ENCODE data around the gene TAB3.

The TAB3 gene

GRCh38 chrX:30851449-30851848, 37.6 kb downstream of the TAB3 start:
- H3K23ac ChIP-seq (ENCODE audit: low read length), result no peak overlapping the region
- H3K4me2 ChIP-seq (ENCODE audit: low read length), result no peak overlapping the region
- no peak overlapping the region for H4K91ac ChIP-seq (ENCODE audit: low read depth, low read length)
- no peaks in the 10 kb centered on the region for H3K27me3 ChIP-seq (ENCODE audit: insufficient read depth, low read length)
- no peak overlapping the region for H4K12ac ChIP-seq (ENCODE audit: low read depth, low read length)
- WGBS (ENCODE audit: extremely low coverage, insufficient coverage, insufficient read length), result no CpG with 5 or more reads among the region's 1 CpG
- no peak overlapping the region for H3K14ac ChIP-seq (ENCODE audit: low read length)
- no peak overlapping the region for H2AFZ ChIP-seq (ENCODE audit: insufficient read depth, low read length, poor library complexity)
- no peak overlapping the region for H2AK5ac ChIP-seq (ENCODE audit: low read length)
- H3K36me3 ChIP-seq (ENCODE audit: control insufficient read depth in 1 of 2, insufficient read depth in 2 of 2, low read length in 2 of 2), result peaks cover 5 to 10% of the 10 kb centered on the region in 2 experiments
- H3K27ac ChIP-seq (ENCODE audit: low read depth, low read length), result no peak overlapping the region
- H2BK5ac ChIP-seq (ENCODE audit: low read depth, low read length, poor library complexity), result no peak overlapping the region
- no peak overlapping the region for H3K4ac ChIP-seq (ENCODE audit: low read depth, low read length)
- no peak overlapping the region for H4K8ac ChIP-seq (ENCODE audit: low read depth, low read length)
- H3K18ac ChIP-seq (ENCODE audit: low read length), result no peak overlapping the region
- no peaks in the 10 kb centered on the region for H3K9me3 ChIP-seq (ENCODE audit: insufficient read depth, low read depth, low read length)
- H2BK12ac ChIP-seq (ENCODE audit: low read length), result no peak overlapping the region
- H3K4me1 ChIP-seq (ENCODE audit: control insufficient read depth in 1 of 2, insufficient read depth in 2 of 2, low read length in 2 of 2), result no peaks in the 10 kb centered on the region
- DNase-seq, result no peak
- no peaks in the 10 kb centered on the region for H3K79me1 ChIP-seq (ENCODE audit: low read length)
- no peak overlapping the region for H2BK120ac ChIP-seq (ENCODE audit: insufficient read depth, low read length, poor library complexity)
- H3K9ac ChIP-seq (ENCODE audit: low read length), result no peak overlapping the region
- no peaks in the 10 kb centered on the region for H3K79me2 ChIP-seq (ENCODE audit: control insufficient read depth, insufficient read depth, low read length, poor library complexity)
- H3K4me3 ChIP-seq (ENCODE audit: low read depth, low read length), result no peak overlapping the region

GRCh38 chrX:30835373-30835772, 53.7 kb downstream of the TAB3 start:
- no peak overlapping the region for H2BK12ac ChIP-seq (ENCODE audit: low read length)
- no peak overlapping the region for H3K4ac ChIP-seq (ENCODE audit: low read depth, low read length)
- no peaks in the 10 kb centered on the region for H3K4me1 ChIP-seq (ENCODE audit: control insufficient read depth in 1 of 2, insufficient read depth in 2 of 2, low read length in 2 of 2)
- H3K4me3 ChIP-seq (ENCODE audit: low read depth, low read length), result no peak overlapping the region
- no CpG with 5 or more reads among the region's 4 CpGs for WGBS (ENCODE audit: extremely low coverage, insufficient coverage, insufficient read length)
- H3K27me3 ChIP-seq (ENCODE audit: insufficient read depth, low read length), result no peaks in the 10 kb centered on the region
- H3K27ac ChIP-seq (ENCODE audit: low read depth, low read length), result no peak overlapping the region
- H3K23ac ChIP-seq (ENCODE audit: low read length), result no peak overlapping the region
- H3K14ac ChIP-seq (ENCODE audit: low read length), result no peak overlapping the region
- H2BK5ac ChIP-seq (ENCODE audit: low read depth, low read length, poor library complexity), result no peak overlapping the region
- no peak overlapping the region for H4K91ac ChIP-seq (ENCODE audit: low read depth, low read length)
- no peaks in the 10 kb centered on the region for H3K9me3 ChIP-seq (ENCODE audit: insufficient read depth, low read depth, low read length)
- no peak overlapping the region for H2AFZ ChIP-seq (ENCODE audit: insufficient read depth, low read length, poor library complexity)
- no peak overlapping the region for H2BK120ac ChIP-seq (ENCODE audit: insufficient read depth, low read length, poor library complexity)
- no peak overlapping the region for H3K9ac ChIP-seq (ENCODE audit: low read length)
- H4K12ac ChIP-seq (ENCODE audit: low read depth, low read length), result no peak overlapping the region
- no peak overlapping the region for H3K4me2 ChIP-seq (ENCODE audit: low read length)
- no peak overlapping the region for H4K8ac ChIP-seq (ENCODE audit: low read depth, low read length)
- peaks cover 6 to 8% of the 10 kb centered on the region in 2 experiments for H3K36me3 ChIP-seq (ENCODE audit: control insufficient read depth in 1 of 2, insufficient read depth in 2 of 2, low read length in 2 of 2)
- no peak for DNase-seq
- H2AK5ac ChIP-seq (ENCODE audit: low read length), result no peak overlapping the region
- no peaks in the 10 kb centered on the region for H3K79me2 ChIP-seq (ENCODE audit: control insufficient read depth, insufficient read depth, low read length, poor library complexity)
- H3K79me1 ChIP-seq (ENCODE audit: low read length), result no peaks in the 10 kb centered on the region
- no peak overlapping the region for H3K18ac ChIP-seq (ENCODE audit: low read length)

DNA sequence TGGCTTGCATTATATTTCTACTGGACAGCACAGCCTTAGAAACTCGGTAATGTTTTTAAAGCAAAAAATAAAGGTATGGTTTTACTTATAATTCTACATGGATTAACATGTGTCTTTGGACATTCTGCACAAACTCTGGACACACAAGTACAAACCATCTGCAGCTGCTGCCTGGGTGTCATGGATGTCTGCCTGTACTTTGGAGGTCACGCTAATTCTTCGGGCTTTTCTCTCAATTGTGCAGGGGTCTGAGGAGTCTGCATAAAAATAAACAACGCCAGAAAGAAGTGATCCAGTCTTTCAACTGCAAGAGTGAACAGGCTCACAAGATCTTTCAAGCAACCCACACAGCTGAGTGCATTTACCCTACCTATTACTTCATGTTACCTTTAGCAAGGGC, 55.2 kb downstream of the TAB3 start:
- no peak overlapping the region for H3K4me3 ChIP-seq (ENCODE audit: low read depth, low read length)
- no peaks in the 10 kb centered on the region for H3K79me2 ChIP-seq (ENCODE audit: control insufficient read depth, insufficient read depth, low read length, poor library complexity)
- no peak overlapping the region for H3K18ac ChIP-seq (ENCODE audit: low read length)
- H4K12ac ChIP-seq (ENCODE audit: low read depth, low read length), result no peak overlapping the region
- no peak overlapping the region for H3K14ac ChIP-seq (ENCODE audit: low read length)
- H3K27ac ChIP-seq (ENCODE audit: low read depth, low read length), result no peak overlapping the region
- no peak overlapping the region for H4K91ac ChIP-seq (ENCODE audit: low read depth, low read length)
- no peak overlapping the region for H4K8ac ChIP-seq (ENCODE audit: low read depth, low read length)
- H3K9me3 ChIP-seq (ENCODE audit: insufficient read depth, low read depth, low read length), result no peaks in the 10 kb centered on the region
- H3K9ac ChIP-seq (ENCODE audit: low read length), result no peak overlapping the region
- H2AK5ac ChIP-seq (ENCODE audit: low read length), result no peak overlapping the region
- H3K4me1 ChIP-seq (ENCODE audit: control insufficient read depth in 1 of 2, insufficient read depth in 2 of 2, low read length in 2 of 2), result no peaks in the 10 kb centered on the region
- no peak overlapping the region for H2BK12ac ChIP-seq (ENCODE audit: low read length)
- no peak overlapping the region for H2BK120ac ChIP-seq (ENCODE audit: insufficient read depth, low read length, poor library complexity)
- H3K36me3 ChIP-seq (ENCODE audit: control insufficient read depth in 1 of 2, insufficient read depth in 2 of 2, low read length in 2 of 2), result peaks cover 6 to 8% of the 10 kb centered on the region in 2 experiments
- no peaks in the 10 kb centered on the region for H3K79me1 ChIP-seq (ENCODE audit: low read length)
- no peak for DNase-seq
- no peak overlapping the region for H3K4me2 ChIP-seq (ENCODE audit: low read length)
- no peak overlapping the region for H2BK5ac ChIP-seq (ENCODE audit: low read depth, low read length, poor library complexity)
- no CpG with 5 or more reads among the region's 4 CpGs for WGBS (ENCODE audit: extremely low coverage, insufficient coverage, insufficient read length)
- H2AFZ ChIP-seq (ENCODE audit: insufficient read depth, low read length, poor library complexity), result no peak overlapping the region
- no peak overlapping the region for H3K23ac ChIP-seq (ENCODE audit: low read length)
- H3K27me3 ChIP-seq (ENCODE audit: insufficient read depth, low read length), result no peaks in the 10 kb centered on the region
- no peak overlapping the region for H3K4ac ChIP-seq (ENCODE audit: low read depth, low read length)

DNA sequence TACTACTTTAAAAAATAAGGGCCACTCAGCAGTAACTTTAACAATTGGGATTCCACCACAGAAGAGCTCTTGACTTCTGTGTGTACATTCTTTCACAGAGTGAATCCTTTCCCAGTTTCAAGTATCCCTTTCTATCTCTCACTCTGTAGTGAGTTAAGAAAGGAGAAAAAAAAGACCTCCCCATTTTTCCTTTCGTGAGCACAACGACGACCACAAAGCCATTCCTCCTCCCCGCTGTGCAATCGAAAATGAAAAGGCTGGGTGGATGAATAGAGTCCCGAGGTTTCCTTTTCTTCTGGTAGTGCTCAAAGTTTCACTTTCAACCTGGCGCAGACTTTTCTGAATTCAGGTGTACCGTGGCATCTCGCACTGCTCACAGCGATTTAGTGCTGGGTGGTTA, 58.0 kb downstream of the TAB3 start:
- Histone ChIP-seq H3K4me1 (ENCODE audit: control insufficient read depth in 1 of 2, insufficient read depth in 2 of 2, low read length in 2 of 2) (no peaks in the 10 kb centered on the region), H3K36me3 (ENCODE audit: control insufficient read depth in 1 of 2, insufficient read depth in 2 of 2, low read length in 2 of 2) (peaks cover 3% of the 10 kb centered on the region in 2 experiments), H2BK12ac (ENCODE audit: low read length) (no peak overlapping the region), H4K8ac (ENCODE audit: low read depth, low read length) (no peak overlapping the region), H3K4me2 (ENCODE audit: low read length) (no peak overlapping the region), H3K14ac (ENCODE audit: low read length) (no peak overlapping the region), H3K27me3 (ENCODE audit: insufficient read depth, low read length) (no peaks in the 10 kb centered on the region), H4K12ac (ENCODE audit: low read depth, low read length) (no peak overlapping the region), H3K79me2 (ENCODE audit: control insufficient read depth, insufficient read depth, low read length, poor library complexity) (no peaks in the 10 kb centered on the region), H3K4ac (ENCODE audit: low read depth, low read length) (no peak overlapping the region), H2BK120ac (ENCODE audit: insufficient read depth, low read length, poor library complexity) (no peak overlapping the region), H3K23ac (ENCODE audit: low read length) (no peak overlapping the region), H3K79me1 (ENCODE audit: low read length) (no peaks in the 10 kb centered on the region), H3K27ac (ENCODE audit: low read depth, low read length) (no peak overlapping the region), H4K91ac (ENCODE audit: low read depth, low read length) (no peak overlapping the region), H2AFZ (ENCODE audit: insufficient read depth, low read length, poor library complexity) (no peak overlapping the region), H3K4me3 (ENCODE audit: low read depth, low read length) (no peak overlapping the region), H3K9ac (ENCODE audit: low read length) (no peak overlapping the region), H2AK5ac (ENCODE audit: low read length) (no peak overlapping the region), H3K18ac (ENCODE audit: low read length) (no peak overlapping the region), H2BK5ac (ENCODE audit: low read depth, low read length, poor library complexity) (no peak overlapping the region), H3K9me3 (ENCODE audit: insufficient read depth, low read depth, low read length) (no peaks in the 10 kb centered on the region)
- WGBS (ENCODE audit: extremely low coverage, insufficient coverage, insufficient read length), result no CpG with 5 or more reads among the region's 10 CpGs
- DNase-seq, result no peak
